Measurements from ENCODE around the gene TRIO. TPM values are rescaled to one million over a fixed set of nuclear protein-coding genes. Genes with fewer than 3 reads are reported as not detected.

Gene TRIO
- total RNA-seq, 6 donors from 2014 or later = 138 to 408 (median 156) TPM

DNA sequence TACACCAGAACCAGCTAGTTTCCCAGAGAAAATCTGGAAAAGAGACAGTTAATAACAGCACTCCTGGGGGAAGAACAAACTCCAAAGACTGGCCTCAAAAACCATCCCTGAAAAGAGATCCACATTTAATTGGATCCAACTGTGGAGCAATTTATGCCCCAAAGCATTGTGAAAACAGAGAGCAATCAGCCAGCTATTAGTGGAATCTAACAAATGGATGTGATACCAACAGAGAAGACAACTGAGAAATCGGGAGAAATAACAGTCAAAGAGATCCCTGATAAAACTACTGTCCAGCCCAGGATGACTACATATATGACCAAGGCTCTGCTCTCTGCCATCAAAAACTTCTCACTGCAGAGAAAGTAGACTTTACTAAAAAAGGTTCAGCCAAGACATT lies 40.5 kb upstream of the TRIO start:
- no peak for ATAC-seq (ENCODE audit: low FRiP score in 2 of 2)
- TF ChIP-seq, protein P1, sequence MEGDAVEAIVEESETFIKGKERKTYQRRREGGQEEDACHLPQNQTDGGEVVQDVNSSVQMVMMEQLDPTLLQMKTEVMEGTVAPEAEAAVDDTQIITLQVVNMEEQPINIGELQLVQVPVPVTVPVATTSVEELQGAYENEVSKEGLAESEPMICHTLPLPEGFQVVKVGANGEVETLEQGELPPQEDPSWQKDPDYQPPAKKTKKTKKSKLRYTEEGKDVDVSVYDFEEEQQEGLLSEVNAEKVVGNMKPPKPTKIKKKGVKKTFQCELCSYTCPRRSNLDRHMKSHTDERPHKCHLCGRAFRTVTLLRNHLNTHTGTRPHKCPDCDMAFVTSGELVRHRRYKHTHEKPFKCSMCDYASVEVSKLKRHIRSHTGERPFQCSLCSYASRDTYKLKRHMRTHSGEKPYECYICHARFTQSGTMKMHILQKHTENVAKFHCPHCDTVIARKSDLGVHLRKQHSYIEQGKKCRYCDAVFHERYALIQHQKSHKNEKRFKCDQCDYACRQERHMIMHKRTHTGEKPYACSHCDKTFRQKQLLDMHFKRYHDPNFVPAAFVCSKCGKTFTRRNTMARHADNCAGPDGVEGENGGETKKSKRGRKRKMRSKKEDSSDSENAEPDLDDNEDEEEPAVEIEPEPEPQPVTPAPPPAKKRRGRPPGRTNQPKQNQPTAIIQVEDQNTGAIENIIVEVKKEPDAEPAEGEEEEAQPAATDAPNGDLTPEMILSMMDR (IDR thresholded peaks at IDR 0.05) = no peak
- TF ChIP-seq POLR2AphosphoS5 (IDR thresholded peaks at IDR 0.05) (no peak), EP300 (IDR thresholded peaks at IDR 0.05) (no peak), POLR2A (IDR thresholded peaks at IDR 0.05) (no peak)
- Histone ChIP-seq H3K36me3 (no peaks in the 10 kb centered on the region), H3K4me1 (no peaks in the 10 kb centered on the region), H3K9me3 (no peaks in the 10 kb centered on the region), H3K4me3 (no peak overlapping the region), H3K27me3 (no peaks in the 10 kb centered on the region), H3K27ac (no peak overlapping the region)
- no peak for DNase-seq
- 93 to 100% methylated on average over 1 of the region's 1 CpG for WGBS, 2 donors

DNA sequence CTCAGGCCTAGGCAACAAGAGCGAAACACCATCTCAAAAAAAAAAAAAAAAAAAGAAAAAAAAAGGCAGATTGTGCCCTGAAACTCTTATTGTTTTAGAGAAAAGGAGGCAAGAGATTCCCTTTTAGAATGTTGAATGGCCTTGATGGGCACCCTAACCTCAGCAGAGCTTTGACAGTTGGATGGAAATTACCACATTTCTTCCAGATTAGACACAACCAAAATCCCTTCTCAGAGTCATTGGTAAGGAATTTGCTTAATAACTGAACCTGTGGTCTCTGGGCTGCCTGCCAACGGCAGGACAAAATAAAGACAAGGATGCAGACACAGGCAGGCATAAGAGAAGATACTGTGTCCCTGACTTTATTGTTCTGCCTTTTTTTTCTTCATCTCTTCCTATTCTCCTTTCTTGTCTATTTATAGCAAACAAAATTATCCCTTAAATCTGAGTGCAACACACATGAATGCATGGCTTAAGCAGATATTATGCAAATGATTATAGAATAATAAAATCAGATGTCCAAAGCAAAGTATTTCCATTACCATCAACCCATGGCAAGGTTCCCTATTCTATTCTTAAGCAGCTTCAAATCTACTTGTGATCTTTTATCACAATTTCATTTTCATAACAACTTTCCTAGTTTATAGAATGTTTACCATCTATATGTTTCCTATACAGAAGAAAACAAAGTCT lies 37.3 kb upstream of the TRIO start:
- H3K4me3 ChIP-seq = no peak overlapping the region
- ATAC-seq (ENCODE audit: low FRiP score in 2 of 2) (no peak), DNase-seq (no peak)
- H3K27ac ChIP-seq = no peak overlapping the region
- WGBS, 2 donors = 54 to 61% methylated on average over 2 of the region's 2 CpGs
- TF ChIP-seq POLR2AphosphoS5 (IDR thresholded peaks at IDR 0.05) = no peak
- TF ChIP-seq POLR2A (IDR thresholded peaks at IDR 0.05) = no peak
- TF ChIP-seq, protein P1 (IDR thresholded peaks at IDR 0.05) = no peak
- TF ChIP-seq EP300 (IDR thresholded peaks at IDR 0.05) = no peak
- H3K27me3 ChIP-seq = no peaks in the 10 kb centered on the region
- H3K36me3 ChIP-seq = no peaks in the 10 kb centered on the region
- no peaks in the 10 kb centered on the region for H3K9me3 ChIP-seq
- H3K4me1 ChIP-seq = peaks cover 4 to 27% (median 14%) of the 10 kb centered on the region in 4 donors

DNA sequence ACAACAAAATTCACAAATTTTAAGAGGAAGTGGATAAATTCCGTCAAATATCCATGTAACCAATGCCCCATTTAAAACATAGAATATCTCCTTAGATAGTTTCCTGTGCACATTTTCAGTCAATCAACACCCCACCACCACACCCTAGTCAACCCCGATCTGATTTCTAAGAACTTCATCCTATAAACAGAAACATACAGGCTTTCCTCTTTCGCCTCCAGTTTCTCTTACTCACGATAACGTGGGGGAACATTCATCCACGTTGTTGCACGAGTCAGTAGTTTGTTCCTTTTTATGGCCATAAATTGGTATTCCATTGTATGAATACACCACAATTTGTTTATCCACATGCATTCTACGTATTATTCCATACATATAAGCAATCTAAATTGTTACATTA lies 35.6 kb upstream of the TRIO start:
- no peak overlapping the region for H3K27ac ChIP-seq
- DNase-seq (no peak), ATAC-seq (ENCODE audit: low FRiP score in 2 of 2) (no peak)
- no peaks in the 10 kb centered on the region for H3K36me3 ChIP-seq
- no peaks in the 10 kb centered on the region for H3K9me3 ChIP-seq
- H3K4me3 ChIP-seq = no peak overlapping the region
- TF ChIP-seq POLR2A (IDR thresholded peaks at IDR 0.05) (no peak), EP300 (IDR thresholded peaks at IDR 0.05) (no peak), POLR2AphosphoS5 (IDR thresholded peaks at IDR 0.05) (no peak)
- TF ChIP-seq, protein P1 (IDR thresholded peaks at IDR 0.05) = no peak
- no peaks in the 10 kb centered on the region for H3K27me3 ChIP-seq
- H3K4me1 ChIP-seq = peaks cover 4 to 27% (median 14%) of the 10 kb centered on the region in 4 donors
- 62 to 63% methylated on average over 8 of the region's 8 CpGs for WGBS, 2 donors

DNA sequence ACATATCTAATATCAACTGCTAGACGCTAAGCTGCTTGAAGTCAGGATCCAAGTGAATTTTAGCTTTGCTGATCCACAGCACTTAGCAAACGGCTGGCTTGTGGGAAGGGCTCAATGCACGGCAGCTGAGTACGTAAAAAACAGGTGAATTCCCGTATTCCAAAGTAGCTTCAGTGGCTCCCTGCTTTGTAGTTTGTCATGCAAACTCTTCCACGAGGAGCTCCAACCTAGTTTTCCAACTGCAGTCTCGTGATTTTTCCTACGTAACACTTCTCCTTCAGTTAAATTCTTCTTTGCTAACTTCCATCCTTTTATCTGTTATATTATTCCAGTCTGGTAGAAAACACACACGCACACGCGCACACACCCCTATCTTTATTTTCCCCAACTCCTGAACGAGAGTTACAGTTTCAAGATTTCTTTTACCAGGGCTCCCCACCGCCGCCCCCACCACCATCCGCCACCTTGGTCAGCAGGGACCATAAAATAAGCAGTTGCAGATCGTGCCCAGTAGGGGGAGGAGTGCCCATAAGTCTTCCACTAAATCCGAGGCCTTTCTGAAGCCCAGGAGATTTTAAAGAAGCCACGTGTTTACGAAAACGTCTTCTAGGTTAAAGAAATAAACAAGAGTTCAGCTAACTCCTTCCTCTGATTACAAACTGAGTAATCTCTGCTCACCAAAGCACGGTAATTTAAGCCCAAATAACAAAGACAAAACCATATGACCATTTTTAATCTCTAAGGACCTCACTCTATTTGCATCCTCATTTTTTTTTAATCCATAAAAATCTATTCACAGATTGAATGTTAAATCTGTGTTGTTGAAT lies 34.8 kb upstream of the TRIO start:
- Histone ChIP-seq H3K4me3 (peak overlapping the region in 1 of 4 donors; percentile 26), H3K27ac (peak overlapping the region in 1 of 4 donors; percentile 59)

More for the DNA sequence above, 34.8 kb upstream of the TRIO start:
- Histone ChIP-seq H3K36me3 (no peaks in the 10 kb centered on the region), H3K4me1 (peaks cover 4 to 27% (median 14%) of the 10 kb centered on the region in 4 donors), H3K9me3 (no peaks in the 10 kb centered on the region), H3K27me3 (no peaks in the 10 kb centered on the region)
- TF ChIP-seq, protein P1 (IDR thresholded peaks at IDR 0.05) = peak; percentile 43 to 79 (median 62)
- TF ChIP-seq EP300 (IDR thresholded peaks at IDR 0.05) = no peak
- peak; percentile 85 to 90 for ATAC-seq (ENCODE audit: low FRiP score in 2 of 2)
- DNase-seq = peak in 1 of 2 donors; percentile 64
- 25 to 27% methylated on average over 21 of the region's 21 CpGs for WGBS, 2 donors

Measured in upper lobe of left lung (tissue), 6 donors.